ENCODE results near the gene TMEM86A.

Gene TMEM86A

GRCh38 chr11:18736590-18737148 is 38.1 kb downstream of the TMEM86A start:
- Histone ChIP-seq H3K4me1 (ENCODE audit: control insufficient read depth in 1 of 2, insufficient read depth in 2 of 2, low read length in 2 of 2) (no peaks in the 10 kb centered on the region), H3K27me3 (ENCODE audit: control insufficient read depth in 1 of 2, insufficient read depth in 2 of 2, low read length in 2 of 2) (no peaks in the 10 kb centered on the region), H3K4me3 (ENCODE audit: low read depth in 1 of 2, low read length in 2 of 2) (no peak overlapping the region), H3K9ac (ENCODE audit: low read depth in 1 of 2, low read length in 2 of 2) (no peak overlapping the region), H3K9me3 (ENCODE audit: control insufficient read depth in 1 of 2, low read length in 2 of 2) (no peaks in the 10 kb centered on the region), H3K36me3 (ENCODE audit: control insufficient read depth in 1 of 2, insufficient read depth in 2 of 2, low read length in 2 of 2) (no peaks in the 10 kb centered on the region), H3K27ac (ENCODE audit: low read depth, low read length) (no peak overlapping the region)

- no peak overlapping the region for H3K27ac ChIP-seq (ENCODE audit: low read depth, low read length)
- H3K4me1 ChIP-seq (ENCODE audit: control insufficient read depth in 1 of 2, insufficient read depth in 2 of 2, low read length in 2 of 2) = no peaks in the 10 kb centered on the region
- no peak overlapping the region for H3K4me3 ChIP-seq (ENCODE audit: low read depth in 1 of 2, low read length in 2 of 2)
- no peaks in the 10 kb centered on the region for H3K27me3 ChIP-seq (ENCODE audit: control insufficient read depth in 1 of 2, insufficient read depth in 2 of 2, low read length in 2 of 2)
- H3K36me3 ChIP-seq (ENCODE audit: control insufficient read depth in 1 of 2, insufficient read depth in 2 of 2, low read length in 2 of 2) = no peaks in the 10 kb centered on the region
- no peaks in the 10 kb centered on the region for H3K9me3 ChIP-seq (ENCODE audit: control insufficient read depth in 1 of 2, low read length in 2 of 2)
- H3K9ac ChIP-seq (ENCODE audit: low read depth in 1 of 2, low read length in 2 of 2) = no peak overlapping the region
These were observed 39.1 kb downstream of the TMEM86A start for GRCh38 chr11:18737642-18738041.

GRCh38 chr11:18739685-18740084 is 41.1 kb downstream of the TMEM86A start:
- Histone ChIP-seq H3K27me3 (ENCODE audit: control insufficient read depth in 1 of 2, insufficient read depth in 2 of 2, low read length in 2 of 2) (no peaks in the 10 kb centered on the region), H3K9me3 (ENCODE audit: control insufficient read depth in 1 of 2, low read length in 2 of 2) (no peaks in the 10 kb centered on the region)

GRCh38 chr11:18741783-18742182 is 43.2 kb downstream of the TMEM86A start:
- Histone ChIP-seq H3K9ac (ENCODE audit: low read depth in 1 of 2, low read length in 2 of 2) (no peak overlapping the region), H3K4me1 (ENCODE audit: control insufficient read depth in 1 of 2, insufficient read depth in 2 of 2, low read length in 2 of 2) (no peaks in the 10 kb centered on the region), H3K27me3 (ENCODE audit: control insufficient read depth in 1 of 2, insufficient read depth in 2 of 2, low read length in 2 of 2) (no peaks in the 10 kb centered on the region), H3K9me3 (ENCODE audit: control insufficient read depth in 1 of 2, low read length in 2 of 2) (no peaks in the 10 kb centered on the region), H3K4me3 (ENCODE audit: low read depth in 1 of 2, low read length in 2 of 2) (no peak overlapping the region), H3K27ac (ENCODE audit: low read depth, low read length) (no peak overlapping the region), H3K36me3 (ENCODE audit: control insufficient read depth in 1 of 2, insufficient read depth in 2 of 2, low read length in 2 of 2) (no peaks in the 10 kb centered on the region)

More at GRCh38 chr11:18739685-18740084, 41.1 kb downstream of the TMEM86A start:
- Histone ChIP-seq H3K36me3 (ENCODE audit: control insufficient read depth in 1 of 2, insufficient read depth in 2 of 2, low read length in 2 of 2) (no peaks in the 10 kb centered on the region), H3K27ac (ENCODE audit: low read depth, low read length) (no peak overlapping the region), H3K4me3 (ENCODE audit: low read depth in 1 of 2, low read length in 2 of 2) (no peak overlapping the region), H3K9ac (ENCODE audit: low read depth in 1 of 2, low read length in 2 of 2) (no peak overlapping the region), H3K4me1 (ENCODE audit: control insufficient read depth in 1 of 2, insufficient read depth in 2 of 2, low read length in 2 of 2) (no peaks in the 10 kb centered on the region)

GRCh38 chr11:18743365-18743764 is 44.8 kb downstream of the TMEM86A start:
- no peak overlapping the region for H3K27ac ChIP-seq (ENCODE audit: low read depth, low read length)
- H3K4me1 ChIP-seq (ENCODE audit: control insufficient read depth in 1 of 2, insufficient read depth in 2 of 2, low read length in 2 of 2) = no peaks in the 10 kb centered on the region
- no peaks in the 10 kb centered on the region for H3K9me3 ChIP-seq (ENCODE audit: control insufficient read depth in 1 of 2, low read length in 2 of 2)
- no peak overlapping the region for H3K9ac ChIP-seq (ENCODE audit: low read depth in 1 of 2, low read length in 2 of 2)
- H3K4me3 ChIP-seq (ENCODE audit: low read depth in 1 of 2, low read length in 2 of 2) = no peak overlapping the region
- H3K36me3 ChIP-seq (ENCODE audit: control insufficient read depth in 1 of 2, insufficient read depth in 2 of 2, low read length in 2 of 2) = no peaks in the 10 kb centered on the region
- H3K27me3 ChIP-seq (ENCODE audit: control insufficient read depth in 1 of 2, insufficient read depth in 2 of 2, low read length in 2 of 2) = no peaks in the 10 kb centered on the region

GRCh38 chr11:18743900-18744514 is 45.4 kb downstream of the TMEM86A start:
- Histone ChIP-seq H3K27ac (ENCODE audit: low read depth, low read length) (no peak overlapping the region), H3K4me3 (ENCODE audit: low read depth in 1 of 2, low read length in 2 of 2) (no peak overlapping the region), H3K4me1 (ENCODE audit: control insufficient read depth in 1 of 2, insufficient read depth in 2 of 2, low read length in 2 of 2) (no peaks in the 10 kb centered on the region), H3K9me3 (ENCODE audit: control insufficient read depth in 1 of 2, low read length in 2 of 2) (no peaks in the 10 kb centered on the region), H3K27me3 (ENCODE audit: control insufficient read depth in 1 of 2, insufficient read depth in 2 of 2, low read length in 2 of 2) (no peaks in the 10 kb centered on the region), H3K36me3 (ENCODE audit: control insufficient read depth in 1 of 2, insufficient read depth in 2 of 2, low read length in 2 of 2) (no peaks in the 10 kb centered on the region), H3K9ac (ENCODE audit: low read depth in 1 of 2, low read length in 2 of 2) (no peak overlapping the region)

- no peak overlapping the region for H3K9ac ChIP-seq (ENCODE audit: low read depth in 1 of 2, low read length in 2 of 2)
- H3K9me3 ChIP-seq (ENCODE audit: control insufficient read depth in 1 of 2, low read length in 2 of 2) = no peaks in the 10 kb centered on the region
- no peak overlapping the region for H3K27ac ChIP-seq (ENCODE audit: low read depth, low read length)
- H3K36me3 ChIP-seq (ENCODE audit: control insufficient read depth in 1 of 2, insufficient read depth in 2 of 2, low read length in 2 of 2) = no peaks in the 10 kb centered on the region
- no peaks in the 10 kb centered on the region for H3K27me3 ChIP-seq (ENCODE audit: control insufficient read depth in 1 of 2, insufficient read depth in 2 of 2, low read length in 2 of 2)
- no peaks in the 10 kb centered on the region for H3K4me1 ChIP-seq (ENCODE audit: control insufficient read depth in 1 of 2, insufficient read depth in 2 of 2, low read length in 2 of 2)
- no peak overlapping the region for H3K4me3 ChIP-seq (ENCODE audit: low read depth in 1 of 2, low read length in 2 of 2)
These were observed 46.7 kb downstream of the TMEM86A start for GRCh38 chr11:18745251-18745650.

- no peak overlapping the region for H3K9ac ChIP-seq (ENCODE audit: low read depth in 1 of 2, low read length in 2 of 2)
These were observed 50.3 kb downstream of the TMEM86A start for GRCh38 chr11:18748766-18749365.

GRCh38 chr11:18749681-18750319 is 51.2 kb downstream of the TMEM86A start:
- H3K27ac ChIP-seq (ENCODE audit: low read depth, low read length) = no peak overlapping the region

More at GRCh38 chr11:18748766-18749365, 50.3 kb downstream of the TMEM86A start:
- Histone ChIP-seq H3K27ac (ENCODE audit: low read depth, low read length) (no peak overlapping the region), H3K36me3 (ENCODE audit: control insufficient read depth in 1 of 2, insufficient read depth in 2 of 2, low read length in 2 of 2) (no peaks in the 10 kb centered on the region), H3K9me3 (ENCODE audit: control insufficient read depth in 1 of 2, low read length in 2 of 2) (no peaks in the 10 kb centered on the region), H3K27me3 (ENCODE audit: control insufficient read depth in 1 of 2, insufficient read depth in 2 of 2, low read length in 2 of 2) (peaks cover 0 to 3% of the 10 kb centered on the region in 2 donors), H3K4me1 (ENCODE audit: control insufficient read depth in 1 of 2, insufficient read depth in 2 of 2, low read length in 2 of 2) (no peaks in the 10 kb centered on the region), H3K4me3 (ENCODE audit: low read depth in 1 of 2, low read length in 2 of 2) (no peak overlapping the region)

GRCh38 chr11:18750944-18751343 is 52.4 kb downstream of the TMEM86A start:
- Histone ChIP-seq H3K4me1 (ENCODE audit: control insufficient read depth in 1 of 2, insufficient read depth in 2 of 2, low read length in 2 of 2) (no peaks in the 10 kb centered on the region), H3K36me3 (ENCODE audit: control insufficient read depth in 1 of 2, insufficient read depth in 2 of 2, low read length in 2 of 2) (no peaks in the 10 kb centered on the region), H3K9ac (ENCODE audit: low read depth in 1 of 2, low read length in 2 of 2) (no peak overlapping the region), H3K27me3 (ENCODE audit: control insufficient read depth in 1 of 2, insufficient read depth in 2 of 2, low read length in 2 of 2) (peaks cover 0 to 3% of the 10 kb centered on the region in 2 donors), H3K4me3 (ENCODE audit: low read depth in 1 of 2, low read length in 2 of 2) (no peak overlapping the region), H3K27ac (ENCODE audit: low read depth, low read length) (no peak overlapping the region), H3K9me3 (ENCODE audit: control insufficient read depth in 1 of 2, low read length in 2 of 2) (no peaks in the 10 kb centered on the region)

More at GRCh38 chr11:18749681-18750319, 51.2 kb downstream of the TMEM86A start:
- Histone ChIP-seq H3K4me3 (ENCODE audit: low read depth in 1 of 2, low read length in 2 of 2) (no peak overlapping the region), H3K36me3 (ENCODE audit: control insufficient read depth in 1 of 2, insufficient read depth in 2 of 2, low read length in 2 of 2) (no peaks in the 10 kb centered on the region), H3K4me1 (ENCODE audit: control insufficient read depth in 1 of 2, insufficient read depth in 2 of 2, low read length in 2 of 2) (no peaks in the 10 kb centered on the region), H3K9ac (ENCODE audit: low read depth in 1 of 2, low read length in 2 of 2) (no peak overlapping the region), H3K9me3 (ENCODE audit: control insufficient read depth in 1 of 2, low read length in 2 of 2) (no peaks in the 10 kb centered on the region), H3K27me3 (ENCODE audit: control insufficient read depth in 1 of 2, insufficient read depth in 2 of 2, low read length in 2 of 2) (peaks cover 0 to 3% of the 10 kb centered on the region in 2 donors)

Data from duodenal mucosa (tissue), 2 donors.